ENCODE measurements around the gene TLR9.
A peak's percentile ranks its signal among the peaks of the same experiment; 100 is the strongest.

Gene TLR9

GRCh38 chr3:52216585-52217408 lies 8.6 kb downstream of the TLR9 start:
- no peak for DNase-seq

GRCh38 chr3:52215351-52215750 lies 10.1 kb downstream of the TLR9 start:
- DNase-seq, result no peak

- no peak for DNase-seq
These were observed 11.5 kb downstream of the TLR9 start for GRCh38 chr3:52213901-52214300.

GRCh38 chr3:52213005-52213404 lies 12.4 kb downstream of the TLR9 start:
- no peak for DNase-seq

- no peak for DNase-seq
These were observed 14.1 kb downstream of the TLR9 start for GRCh38 chr3:52211268-52211891.

- no peak for DNase-seq
These were observed 14.8 kb downstream of the TLR9 start for GRCh38 chr3:52210550-52211046.

GRCh38 chr3:52210037-52210436 lies 15.4 kb downstream of the TLR9 start:
- DNase-seq, result no peak

- no peak for DNase-seq
These were observed 16.9 kb downstream of the TLR9 start for GRCh38 chr3:52208556-52208955.

GRCh38 chr3:52205727-52206372 lies 19.6 kb downstream of the TLR9 start:
- no peak for DNase-seq

GRCh38 chr3:52204337-52205073 lies 20.9 kb downstream of the TLR9 start:
- no peak for DNase-seq

GRCh38 chr3:52203701-52204100 lies 21.7 kb downstream of the TLR9 start:
- DNase-seq, result no peak

GRCh38 chr3:52202384-52203077 lies 22.9 kb downstream of the TLR9 start:
- no peak for DNase-seq

GRCh38 chr3:52200981-52201679 lies 24.3 kb downstream of the TLR9 start:
- no peak for DNase-seq

- DNase-seq, result no peak
These were observed 26.5 kb downstream of the TLR9 start for GRCh38 chr3:52198643-52199608.

GRCh38 chr3:52197842-52198625 lies 27.4 kb downstream of the TLR9 start, which contains the start of gene ALAS1:
Gene ALAS1 (plus strand): TSS chr3:52198160. CDS start chr3:52199242, 1,082 bp downstream.
- DNase-seq, result peak; percentile 87

GRCh38 chr3:52197499-52197841 lies 28.0 kb downstream of the TLR9 start:
- no peak for DNase-seq

GRCh38 chr3:52196977-52197376 lies 28.5 kb downstream of the TLR9 start:
- DNase-seq, result no peak

GRCh38 chr3:52195823-52196331 lies 29.6 kb downstream of the TLR9 start:
- DNase-seq, result no peak

- no peak for DNase-seq
These were observed 30.2 kb downstream of the TLR9 start for GRCh38 chr3:52195291-52195597.
